Left ventricle myocardium inferior (tissue), 1 donor: ENCODE measurements around the gene HECW1. TPM values are rescaled to one million over a fixed set of nuclear protein-coding genes. Genes with fewer than 3 reads are reported as not detected.

ENCODE experiments used
- DNase-seq: peaks from one replicate; pipeline ENCODE4 v3.0.0-alpha.2; 2020
- H3K27ac ChIP-seq: fragments of 200-600 bp; replicated peaks from 2 replicates; pipeline ENCODE4 v1.8.0; 2021
- H3K27me3 ChIP-seq: fragments of 200-600 bp; 2 replicates; pipeline ENCODE4 v1.8.0; 2021; ENCODE audit warnings: low read depth
- H3K36me3 ChIP-seq: fragments of 200-600 bp; 2 replicates; pipeline ENCODE4 v1.8.0; 2021
- H3K4me1 ChIP-seq: fragments of 200-600 bp; 2 replicates; pipeline ENCODE4 v1.8.0; 2021
- H3K4me3 ChIP-seq: fragments of 200-600 bp; 2 replicates; pipeline ENCODE4 v1.8.0; 2021; ENCODE audit warnings: mild to moderate bottlenecking, moderate library complexity
- H3K9me3 ChIP-seq: fragments of 200-600 bp; replicated peaks from 2 replicates; pipeline ENCODE4 v1.8.0; 2021
- CTCF ChIP-seq: fragments of 200-600 bp; IDR thresholded peaks from 2 replicates; pipeline ENCODE4 v1.8.0; 2021; ENCODE audit warnings: antibody characterized with exemption, mild to moderate bottlenecking, borderline replicate concordance
- intact Hi-C: fragments of 100-400 bp; cut with micrococcal nuclease; formaldehyde crosslinking; loops from one replicate; pipeline ENCODE4 v1.11.0; 2022
- total RNA-seq: library from RNA; stranded (reverse); fragmentation: NEBNext Ultra II Directional; extraction: Animal tissue kit (Norgen Biotek cat#: 25700); gene quantifications from one replicate; pipeline ENCODE4 v1.2.1, GENCODE V29; 2021
- donor health status: DM: no; HTN: yes; CAD: no; lungs with severe emphysema.

Gene HECW1
- total RNA-seq, 1 donor from 2014 or later: not detected

- intact Hi-C loops: no loop called here
- H3K4me3 ChIP-seq: no peak overlapping the region
- no peak for TF ChIP-seq CTCF
- no peaks in the 10 kb centered on the region for H3K4me1 ChIP-seq
- no peaks in the 10 kb centered on the region for H3K36me3 ChIP-seq
- peaks cover 29% of the 10 kb centered on the region for H3K27me3 ChIP-seq
- peaks cover 9% of the 10 kb centered on the region for H3K9me3 ChIP-seq
- no peak overlapping the region for H3K27ac ChIP-seq
- DNase-seq: no peak
Measured at GRCh38 chr7:43085017-43085416, 27.4 kb upstream of the HECW1 start.

GRCh38 chr7:43085992-43086391 lies 26.5 kb upstream of the HECW1 start:
- Histone ChIP-seq H3K4me1 (no peaks in the 10 kb centered on the region), H3K36me3 (no peaks in the 10 kb centered on the region), H3K9me3 (peaks cover 9% of the 10 kb centered on the region), H3K27ac (no peak overlapping the region), H3K27me3 (peaks cover 21% of the 10 kb centered on the region), H3K4me3 (no peak overlapping the region)
- TF ChIP-seq CTCF: no peak
- intact Hi-C loops: no loop called here
- no peak for DNase-seq

- TF ChIP-seq CTCF: no peak
- Histone ChIP-seq H3K27me3 (peaks cover 5% of the 10 kb centered on the region), H3K4me1 (no peaks in the 10 kb centered on the region), H3K9me3 (peaks cover 8% of the 10 kb centered on the region), H3K27ac (no peak overlapping the region), H3K36me3 (no peaks in the 10 kb centered on the region), H3K4me3 (no peak overlapping the region)
- intact Hi-C loops: no loop called here
- DNase-seq: no peak
Measured at GRCh38 chr7:43092819-43093218, 19.6 kb upstream of the HECW1 start.

- no peaks in the 10 kb centered on the region for H3K4me1 ChIP-seq
- H3K36me3 ChIP-seq: no peaks in the 10 kb centered on the region
- TF ChIP-seq CTCF: no peak
- H3K9me3 ChIP-seq: no peaks in the 10 kb centered on the region
- no peak overlapping the region for H3K27ac ChIP-seq
- intact Hi-C loops: no loop called here
- H3K4me3 ChIP-seq: no peak overlapping the region
- no peak for DNase-seq
- H3K27me3 ChIP-seq: peaks cover 21% of the 10 kb centered on the region
Measured at GRCh38 chr7:43096875-43097274, 15.6 kb upstream of the HECW1 start.

- no peak overlapping the region for H3K4me3 ChIP-seq
- intact Hi-C loops: no loop called here
- H3K36me3 ChIP-seq: no peaks in the 10 kb centered on the region
- no peaks in the 10 kb centered on the region for H3K4me1 ChIP-seq
- H3K9me3 ChIP-seq: no peaks in the 10 kb centered on the region
- DNase-seq: no peak
- H3K27me3 ChIP-seq: peaks cover 33% of the 10 kb centered on the region
- no peak overlapping the region for H3K27ac ChIP-seq
- TF ChIP-seq CTCF: no peak
Measured at GRCh38 chr7:43099750-43100149, 12.7 kb upstream of the HECW1 start.
